DND-41 (cell line): ENCODE data around the gene KLHL30.

ENCODE experiments used
- EZH2 ChIP-seq: IDR thresholded peaks from 3 replicates; pipeline ENCODE4 v1.6.1; 2012; ENCODE audit warnings: borderline replicate concordance, low read depth, mild to moderate bottlenecking, moderate library complexity, low read length, inconsistent platforms; ENCODE audit not compliant: severe bottlenecking
- TF ChIP-seq, protein P1 (sequence below): IDR thresholded peaks from 2 replicates; pipeline ENCODE4 v1.5.1; 2012; ENCODE audit warnings: borderline replicate concordance, low read length, moderate library complexity, mild to moderate bottlenecking; ENCODE audit not compliant: poor library complexity, severe bottlenecking; ENCODE audit errors: extremely low read depth

DNA sequence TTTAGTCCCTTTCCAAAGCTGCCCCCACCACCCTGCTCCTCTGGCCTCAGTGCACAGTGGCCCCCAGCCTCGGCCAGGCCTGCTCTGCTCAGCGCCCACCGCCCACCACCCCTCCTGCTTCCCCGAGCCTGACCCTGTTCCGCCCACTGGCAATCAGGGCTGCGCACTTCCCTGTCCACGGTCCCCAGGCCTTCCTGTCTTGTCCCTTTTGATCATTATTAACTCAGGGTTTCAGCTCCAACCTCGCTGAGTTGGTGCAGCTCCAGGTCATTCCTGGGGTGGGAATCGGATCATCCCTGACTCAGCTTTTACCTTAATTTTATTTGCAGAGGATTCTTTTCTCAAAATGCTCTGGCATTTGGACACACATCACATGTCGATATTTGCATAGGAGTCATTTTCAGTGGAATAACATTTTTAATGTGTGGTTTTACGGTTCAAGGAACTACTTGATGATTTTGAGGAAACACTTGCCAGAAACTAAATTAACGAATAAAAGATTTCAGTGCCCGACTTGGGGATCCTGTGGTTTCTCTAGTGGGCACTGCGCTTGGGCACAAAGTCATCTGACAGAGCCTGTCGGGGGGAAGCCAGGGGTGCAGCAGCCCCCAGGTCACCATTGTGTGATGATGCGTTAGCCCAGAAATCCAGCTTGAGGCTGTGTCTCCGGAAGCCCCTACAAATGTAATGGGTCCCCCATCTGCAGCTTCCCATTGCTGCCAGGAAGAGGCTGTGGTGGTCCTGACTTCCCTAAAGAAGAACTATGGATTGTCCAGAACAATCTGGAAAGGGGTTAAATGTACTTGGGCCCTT, 39.4 kb upstream of the KLHL30 start:
- TF ChIP-seq, protein P1, sequence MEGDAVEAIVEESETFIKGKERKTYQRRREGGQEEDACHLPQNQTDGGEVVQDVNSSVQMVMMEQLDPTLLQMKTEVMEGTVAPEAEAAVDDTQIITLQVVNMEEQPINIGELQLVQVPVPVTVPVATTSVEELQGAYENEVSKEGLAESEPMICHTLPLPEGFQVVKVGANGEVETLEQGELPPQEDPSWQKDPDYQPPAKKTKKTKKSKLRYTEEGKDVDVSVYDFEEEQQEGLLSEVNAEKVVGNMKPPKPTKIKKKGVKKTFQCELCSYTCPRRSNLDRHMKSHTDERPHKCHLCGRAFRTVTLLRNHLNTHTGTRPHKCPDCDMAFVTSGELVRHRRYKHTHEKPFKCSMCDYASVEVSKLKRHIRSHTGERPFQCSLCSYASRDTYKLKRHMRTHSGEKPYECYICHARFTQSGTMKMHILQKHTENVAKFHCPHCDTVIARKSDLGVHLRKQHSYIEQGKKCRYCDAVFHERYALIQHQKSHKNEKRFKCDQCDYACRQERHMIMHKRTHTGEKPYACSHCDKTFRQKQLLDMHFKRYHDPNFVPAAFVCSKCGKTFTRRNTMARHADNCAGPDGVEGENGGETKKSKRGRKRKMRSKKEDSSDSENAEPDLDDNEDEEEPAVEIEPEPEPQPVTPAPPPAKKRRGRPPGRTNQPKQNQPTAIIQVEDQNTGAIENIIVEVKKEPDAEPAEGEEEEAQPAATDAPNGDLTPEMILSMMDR: no peak
- TF ChIP-seq EZH2: no peak
